Heart left ventricle (tissue), 16 donors: Measurements from ENCODE around the gene PTGES3L. TPM values are rescaled to one million over a fixed set of nuclear protein-coding genes. Genes with fewer than 3 reads are reported as not detected.
"Not testable (repeated sequence)": the region's sequence is repeated elsewhere in the genome, so short reads cannot be mapped to it uniquely, and the experiment has no call there.

Experiments used
- ATAC-seq, 4 donors: fragments of 200-7000 bp; cut with Tn5 transposase; one replicate each; pipeline ENCODE4 v1.9.1; 2020 to 2022; ENCODE audit warnings: moderate library complexity in 4 of 4, mild to moderate bottlenecking in 3 of 4, moderate number of reproducible peaks in 1 of 4
- DNase-seq, 5 donors: peaks; one replicate each; pipeline ENCODE4 v3.0.0-alpha.2; 2020
- H3K27ac ChIP-seq, 12 donors: fragments of 200-600 bp; sonication (generic) in 4 of 12; one replicate each; pipeline versions ENCODE4 v1.5.0 to v1.8.0; 2016 to 2022; ENCODE audit warnings: mild to moderate bottlenecking in 2 of 12
- H3K27me3 ChIP-seq, 9 donors: fragments of 200-600 bp; sonication (generic) in 2 of 9; one replicate each; pipeline versions ENCODE4 v1.5.1 to v1.8.0; 2016 to 2022; ENCODE audit warnings: mild to moderate bottlenecking in 3 of 9
- H3K36me3 ChIP-seq, 9 donors: fragments of 200-600 bp; sonication (generic) in 2 of 9; one replicate each; pipeline versions ENCODE4 v1.5.0 to v1.8.0; 2018 to 2022; ENCODE audit warnings: mild to moderate bottlenecking in 2 of 9
- H3K4me1 ChIP-seq, 12 donors: fragments of 200-600 bp; sonication (generic) in 4 of 12; one replicate each; pipeline versions ENCODE4 v1.5.0 to v1.8.0; 2016 to 2022; ENCODE audit warnings: mild to moderate bottlenecking in 3 of 12
- H3K4me3 ChIP-seq, 12 donors: fragments of 200-600 bp; sonication (generic) in 4 of 12; one replicate each; pipeline versions ENCODE4 v1.5.0 to v1.8.0; 2017 to 2022; ENCODE audit warnings: mild to moderate bottlenecking in 9 of 12, moderate library complexity in 4 of 12
- H3K9me3 ChIP-seq, 12 donors: fragments of 200-600 bp; sonication (generic) in 4 of 12; one replicate each; pipeline versions ENCODE4 v1.5.0 to v1.8.0; 2016 to 2022; ENCODE audit warnings: mild to moderate bottlenecking in 1 of 12
- POLR2A ChIP-seq, 2 donors: fragments of 450-650 bp; IDR thresholded peaks; one replicate each; pipeline ENCODE4 v1.6.1; 2017; ENCODE audit warnings: antibody characterized with exemption in 2 of 2, mild to moderate bottlenecking in 2 of 2, moderate library complexity in 2 of 2
- WGBS, 4 donors: extraction: QIAGEN DNeasy Blood & Tissue Kit in 2 of 4; methylation state at CpG; one replicate each; pipeline versions ENCODE4 v1.1.5 to v1.1.7; 2013 to 2018; 5-methylcytosine and 5-hydroxymethylcytosine counted together
- intact Hi-C, 10 donors: fragments of 100-400 bp; cut with DNase I; formaldehyde crosslinking; loops; one replicate each; pipeline versions ENCODE4 v1.11.1 to v1.14.2; 2022
- polyA plus RNA-seq, 2 donors: library from polyadenylated mRNA; stranded (reverse); fragments of 200-250 nt; gene quantifications; one replicate each; pipeline ENCODE4 v1.2.3, GENCODE V29; 2013
- total RNA-seq, 9 donors: library from RNA; depleted of rRNA in 2 of 9; stranded (reverse); fragments of >200 nt in 2 of 9; fragmentation: NEBNext Ultra II Directional in 3 of 9; extraction: Animal tissue kit (Norgen Biotek cat#: 25700) in 3 of 9; gene quantifications; one replicate each; pipeline versions ENCODE4 v1.1.0 to v1.2.4, GENCODE V29; 2016 to 2023
- TF ChIP-seq, protein P1 (sequence below), 12 donors: fragments of 200-600 bp; sonication (generic) in 4 of 12; IDR thresholded peaks; one replicate each; pipeline versions ENCODE4 v1.5.0 to v1.8.0; 2018 to 2022; ENCODE audit warnings: antibody characterized with exemption in 12 of 12, mild to moderate bottlenecking in 5 of 12
- donor health status: ischemic (EF 13 %, LVEDD 7.1; RV severe dilation, severe dysfunction).
- donor health status: healthy with polysubstance abuse.
- donor health status: DM: no; HTN: yes; CAD: no.
- donor health status: DM: no; HTN: no; CAD: no.
- donor health status: ischemic (EF 25% LVEDD 6.9; RV normal size, moderate dysfunction).
- donor health status: ischemic (EF 25% LVEDD 5.7; RV mildly dilated, moderate dysfunction).
- donor health status: healthy.
- donor health status: DM: yes; HTN: yes; CAD: no.
- donor health status: ischemic (EF 35%, LVEDD 5.7; RV mildly dilated, moderate dysfunction).
- donor health status: nonischemic (EF 11% LVEDD 7.7; RV severe dilation, severe dysfunction).
- donor health status: DM: yes; HTN: yes; CAD: no.
- donor health status: PGD.
- donor health status: ischemic (EF 29% LVEDD 5.4; RV normal size, mild dysfunction).
- donor health status: nonischemic (EF 23%, LVEDD 6.1; RV moderate dilation, normal function).

The PTGES3L gene
- total and polyA plus RNA-seq, 11 donors: 24.6 to 58.0 (median 41.5) TPM

- DNase-seq (peak in 4 of 5 donors; percentile 38 to 70 (median 52)), ATAC-seq (peak; percentile 43 to 81 (median 54))
- intact Hi-C loops: no loop called here
- H3K4me1 ChIP-seq: peaks cover 0 to 42% (median 19%) of the 10 kb centered on the region in 12 donors
- H3K36me3 ChIP-seq: no peaks in the 10 kb centered on the region
- H3K9me3 ChIP-seq: no peaks in the 10 kb centered on the region
- 42 to 56% (median 50%) methylated on average over 3 of the region's 3 CpGs for WGBS, 4 donors
- TF ChIP-seq, protein P1, sequence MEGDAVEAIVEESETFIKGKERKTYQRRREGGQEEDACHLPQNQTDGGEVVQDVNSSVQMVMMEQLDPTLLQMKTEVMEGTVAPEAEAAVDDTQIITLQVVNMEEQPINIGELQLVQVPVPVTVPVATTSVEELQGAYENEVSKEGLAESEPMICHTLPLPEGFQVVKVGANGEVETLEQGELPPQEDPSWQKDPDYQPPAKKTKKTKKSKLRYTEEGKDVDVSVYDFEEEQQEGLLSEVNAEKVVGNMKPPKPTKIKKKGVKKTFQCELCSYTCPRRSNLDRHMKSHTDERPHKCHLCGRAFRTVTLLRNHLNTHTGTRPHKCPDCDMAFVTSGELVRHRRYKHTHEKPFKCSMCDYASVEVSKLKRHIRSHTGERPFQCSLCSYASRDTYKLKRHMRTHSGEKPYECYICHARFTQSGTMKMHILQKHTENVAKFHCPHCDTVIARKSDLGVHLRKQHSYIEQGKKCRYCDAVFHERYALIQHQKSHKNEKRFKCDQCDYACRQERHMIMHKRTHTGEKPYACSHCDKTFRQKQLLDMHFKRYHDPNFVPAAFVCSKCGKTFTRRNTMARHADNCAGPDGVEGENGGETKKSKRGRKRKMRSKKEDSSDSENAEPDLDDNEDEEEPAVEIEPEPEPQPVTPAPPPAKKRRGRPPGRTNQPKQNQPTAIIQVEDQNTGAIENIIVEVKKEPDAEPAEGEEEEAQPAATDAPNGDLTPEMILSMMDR (IDR thresholded peaks at IDR 0.05): no peak
- no peak for TF ChIP-seq POLR2A (IDR thresholded peaks at IDR 0.05)
- no peak overlapping the region for H3K4me3 ChIP-seq
- H3K27ac ChIP-seq: peak overlapping the region in 8 of 12 donors; percentile 32 to 68 (median 56)
- no peaks in the 10 kb centered on the region for H3K27me3 ChIP-seq
Measured at GRCh38 chr17:42920922-42921321, 59.0 kb downstream of the PTGES3L start.

- no peaks in the 10 kb centered on the region for H3K9me3 ChIP-seq
- no peaks in the 10 kb centered on the region for H3K36me3 ChIP-seq
- TF ChIP-seq POLR2A (IDR thresholded peaks at IDR 0.05): no peak
- TF ChIP-seq, protein P1 (IDR thresholded peaks at IDR 0.05): no peak
- DNase-seq (no peak), ATAC-seq (no peak)
- WGBS, 4 donors: 75 to 84% (median 77%) methylated on average over 10 of the region's 10 CpGs
- peaks cover 0 to 42% (median 17%) of the 10 kb centered on the region in 12 donors for H3K4me1 ChIP-seq
- intact Hi-C loops: no loop called here
- peak overlapping the region in 6 of 12 donors; percentile 11 to 53 (median 50) for H3K27ac ChIP-seq
- no peak overlapping the region for H3K4me3 ChIP-seq
- no peaks in the 10 kb centered on the region for H3K27me3 ChIP-seq
Measured at GRCh38 chr17:42920106-42920900, 59.6 kb downstream of the PTGES3L start.

DNA sequence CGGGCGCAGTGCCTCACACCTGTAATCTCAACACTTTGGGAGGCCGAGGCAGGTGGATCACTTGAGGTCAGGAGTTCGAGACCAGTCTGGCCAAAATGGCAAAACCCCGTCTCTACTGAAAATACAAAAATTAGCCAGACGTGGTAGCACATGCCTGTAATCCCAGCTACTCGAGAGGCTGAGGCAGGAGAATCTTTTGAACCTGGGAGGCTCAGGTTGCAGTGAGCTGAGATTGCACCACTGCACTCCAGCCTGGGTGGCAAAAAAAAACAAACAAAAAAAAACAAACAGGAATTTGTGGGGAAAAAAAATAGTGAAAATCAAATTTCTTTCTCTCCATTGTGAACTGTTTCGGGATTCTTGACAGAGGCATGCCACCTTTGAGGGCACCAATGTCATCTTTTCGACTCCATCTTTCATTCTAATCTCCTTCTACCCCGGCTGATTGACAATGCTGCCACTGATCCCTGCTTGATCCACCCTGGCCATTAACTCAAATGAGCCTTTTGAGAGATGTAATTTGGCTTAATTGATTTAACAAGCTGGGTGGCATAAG is 60.3 kb downstream of the PTGES3L start:
- Histone ChIP-seq H3K27ac (peak overlapping the region in 1 of 12 donors; percentile 11), H3K4me1 (peaks cover 0 to 38% (median 14%) of the 10 kb centered on the region in 12 donors)
- H3K4me3 ChIP-seq, DNase-seq, ATAC-seq, H3K27me3 ChIP-seq, H3K9me3 ChIP-seq, H3K36me3 ChIP-seq, intact Hi-C loops: not testable (repeated sequence)
- 88 to 93% (median 91%) methylated on average over 10 of the region's 10 CpGs for WGBS, 4 donors

- no peak for DNase-seq
- no peak for TF ChIP-seq POLR2A (IDR thresholded peaks at IDR 0.05)
- TF ChIP-seq, protein P1 (IDR thresholded peaks at IDR 0.05): no peak
- Histone ChIP-seq H3K4me3 (no peak overlapping the region), H3K36me3 (no peaks in the 10 kb centered on the region), H3K27me3 (no peaks in the 10 kb centered on the region), H3K27ac (no peak overlapping the region), H3K9me3 (no peaks in the 10 kb centered on the region), H3K4me1 (peaks cover 0 to 38% (median 14%) of the 10 kb centered on the region in 12 donors)
- ATAC-seq: no peak
- 76 to 84% (median 78%) methylated on average over 3 of the region's 3 CpGs for WGBS, 4 donors
- intact Hi-C loops: no loop called here
Measured at GRCh38 chr17:42918902-42919521, 60.9 kb downstream of the PTGES3L start.

Other genes starting within 250 kb of the PTGES3L start
- gene EZH1, start 235.0 kb downstream of the PTGES3L start, total RNA-seq: 10 to 100 TPM; 29.7 to 50.2 (median 41.5) TPM
- 10 to 100 TPM; 18.8 to 23.8 TPM for gene EZH1, start 235.0 kb downstream of the PTGES3L start, polyA plus RNA-seq
- gene RAMP2, start 218.9 kb downstream of the PTGES3L start, total RNA-seq: 10 to 100 TPM; 31.2 to 58.3 (median 39.7) TPM
- 10 to 100 TPM; 33.1 to 82.0 TPM for gene RAMP2, start 218.9 kb downstream of the PTGES3L start, polyA plus RNA-seq
- 10 to 100 TPM; 32.7 to 50.4 (median 37.9) TPM for gene VPS25, start 206.6 kb downstream of the PTGES3L start, total RNA-seq
- 10 to 100 TPM; 33.1 to 88.4 TPM for gene VPS25, start 206.6 kb downstream of the PTGES3L start, polyA plus RNA-seq
- 1 to 10 TPM in 1 of 9 donors, not detected in 8; 1.2 TPM for gene WNK4, start 199.5 kb downstream of the PTGES3L start, total RNA-seq
- gene WNK4, start 199.5 kb downstream of the PTGES3L start, polyA plus RNA-seq: not detected
- gene COA3, start 181.4 kb downstream of the PTGES3L start, total RNA-seq: 10 to 100 TPM; 56.2 to 97.1 (median 71.8) TPM
- 100 to 1,000 TPM; 110 to 136 TPM for gene COA3, start 181.4 kb downstream of the PTGES3L start, polyA plus RNA-seq
- gene CNTD1, start 181.2 kb downstream of the PTGES3L start, total RNA-seq: not detected
- under 1 TPM; 0.10 to 0.38 TPM for gene CNTD1, start 181.2 kb downstream of the PTGES3L start, polyA plus RNA-seq
- 10 to 100 TPM; 70.8 to 94.9 (median 79.8) TPM for gene BECN1, start 155.8 kb downstream of the PTGES3L start, total RNA-seq
- gene BECN1, start 155.8 kb downstream of the PTGES3L start, polyA plus RNA-seq: 10 to 100 TPM; 29.9 to 91.9 TPM
- 100 to 1,000 TPM in 1 of 9 donors, 10 to 100 TPM in 8; 59.7 to 105 (median 67.7) TPM for gene PSME3, start 146.7 kb downstream of the PTGES3L start, total RNA-seq
- 100 to 1,000 TPM in 1 of 2 donors, 10 to 100 TPM in 1; 47.4 to 157 TPM for gene PSME3, start 146.7 kb downstream of the PTGES3L start, polyA plus RNA-seq
- under 1 TPM; 0.21 to 0.88 (median 0.44) TPM for gene AOC2, start 135.5 kb downstream of the PTGES3L start, total RNA-seq
- gene AOC2, start 135.5 kb downstream of the PTGES3L start, polyA plus RNA-seq: under 1 TPM; 0.23 to 0.50 TPM
- 10 to 100 TPM in 4 of 9 donors, 1 to 10 TPM in 5; 3.9 to 55.4 (median 9.2) TPM for gene AOC3, start 128.9 kb downstream of the PTGES3L start, total RNA-seq
- gene AOC3, start 128.9 kb downstream of the PTGES3L start, polyA plus RNA-seq: 10 to 100 TPM; 10.2 to 11.8 TPM
- gene G6PC1, start 79.3 kb downstream of the PTGES3L start, total RNA-seq: not detected
- not detected for gene G6PC1, start 79.3 kb downstream of the PTGES3L start, polyA plus RNA-seq
- gene AARSD1, start 15.6 kb downstream of the PTGES3L start, total RNA-seq: 10 to 100 TPM; 19.5 to 33.3 (median 26.2) TPM
- gene AARSD1, start 15.6 kb downstream of the PTGES3L start, polyA plus RNA-seq: 10 to 100 TPM; 45.5 to 66.3 TPM
- gene RUNDC1, start 485 bp upstream of the PTGES3L start, total RNA-seq: 10 to 100 TPM in 8 of 9 donors, 1 to 10 TPM in 1; 9.8 to 15.9 (median 11.4) TPM
- gene RUNDC1, start 485 bp upstream of the PTGES3L start, polyA plus RNA-seq: 10 to 100 TPM in 1 of 2 donors, 1 to 10 TPM in 1; 5.5 to 14.4 TPM
- gene RPL27, start 18.3 kb upstream of the PTGES3L start, total RNA-seq: 100 to 1,000 TPM; 477 to 796 (median 664) TPM
- gene RPL27, start 18.3 kb upstream of the PTGES3L start, polyA plus RNA-seq: 1,000 to 10,000 TPM; 1,976 to 2,590 TPM
- 10 to 100 TPM in 8 of 9 donors, 1 to 10 TPM in 1; 8.4 to 66.7 (median 11.9) TPM for gene IFI35, start 26.7 kb upstream of the PTGES3L start, total RNA-seq
- gene IFI35, start 26.7 kb upstream of the PTGES3L start, polyA plus RNA-seq: 10 to 100 TPM in 1 of 2 donors, 1 to 10 TPM in 1; 9.2 to 12.5 TPM
- gene VAT1, start 42.3 kb upstream of the PTGES3L start, total RNA-seq: 100 to 1,000 TPM in 5 of 9 donors, 10 to 100 TPM in 4; 69.7 to 138 (median 108) TPM
- gene VAT1, start 42.3 kb upstream of the PTGES3L start, polyA plus RNA-seq: 10 to 100 TPM; 64.5 to 91.2 TPM
- gene RND2, start 45.2 kb upstream of the PTGES3L start, total RNA-seq: 1 to 10 TPM in 2 of 9 donors, under 1 TPM in 7; 0.29 to 1.6 (median 0.56) TPM
- gene RND2, start 45.2 kb upstream of the PTGES3L start, polyA plus RNA-seq: under 1 TPM; 0.10 to 0.95 TPM
- gene BRCA1, start 145.3 kb upstream of the PTGES3L start, total RNA-seq: 10 to 100 TPM in 4 of 9 donors, 1 to 10 TPM in 5; 4.8 to 11.7 (median 8.4) TPM
- 1 to 10 TPM; 2.7 to 3.3 TPM for gene BRCA1, start 145.3 kb upstream of the PTGES3L start, polyA plus RNA-seq
- 100 to 1,000 TPM in 5 of 9 donors, 10 to 100 TPM in 4; 82.6 to 146 (median 105) TPM for gene NBR1, start 191.1 kb upstream of the PTGES3L start, total RNA-seq
- gene NBR1, start 191.1 kb upstream of the PTGES3L start, polyA plus RNA-seq: 10 to 100 TPM; 31.6 to 70.0 TPM
- 10 to 100 TPM in 1 of 9 donors, 1 to 10 TPM in 8; 1.3 to 26.0 (median 2.0) TPM for gene TMEM106A, start 231.8 kb upstream of the PTGES3L start, total RNA-seq
- gene TMEM106A, start 231.8 kb upstream of the PTGES3L start, polyA plus RNA-seq: 1 to 10 TPM; 1.9 to 2.0 TPM
- gene CCDC200, start 248.5 kb upstream of the PTGES3L start, total RNA-seq: not detected
- gene CCDC200, start 248.5 kb upstream of the PTGES3L start, polyA plus RNA-seq: not detected